HepG2 (cell line): Measurements from ENCODE around the gene PLK5. TPM values are rescaled to one million over a fixed set of nuclear protein-coding genes. Genes with fewer than 3 reads are reported as not detected.

Experiments used
- ATAC-seq: fragments of 200-7000 bp; cut with Tn5 transposase; 3 replicates; pipeline ENCODE4 v1.9.1; 2020; ENCODE audit warnings: mild to moderate bottlenecking, moderate library complexity
- BruUV-seq: library from RNA; stranded (reverse); fragments of 400-500 nt; replicated peaks from 2 replicates; lab custom pipeline; 2021; lab: Mats Ljungman, UMichigan
- CTCF ChIA-PET: fragments of 300-600 bp; formaldehyde crosslinking; extraction: SDS; loops from one replicate; lab custom pipeline; 2021; ENCODE audit warnings: low total read pairs, inconsistent platforms, low intra/inter-chr PET ratio; lab: Yijun Ruan, JAX
- POLR2A ChIA-PET: fragments of 350-600 bp; sonication (Branson Sonifier 250); formaldehyde crosslinking; loops from one replicate; lab custom pipeline; 2020; ENCODE audit warnings: antibody characterized with exemption, inconsistent platforms; lab: Yijun Ruan, JAX
- DNase-seq: peaks from one replicate; pipeline ENCODE4 v3.0.0-alpha.2; 2015; ENCODE audit warnings: low spot score
- FAIRE-seq: peaks from 3 replicates; lab custom pipeline; 2011; peaks lifted over from hg19 to GRCh38; lab: Jason Lieb, UNC
- H2AFZ ChIP-seq: one replicate; pipeline ENCODE4 v1.6.1; 2011; ENCODE audit warnings: low read length, inconsistent platforms
- H3K27ac ChIP-seq: fragments of 300-600 bp; 3 replicates; pipeline ENCODE4 v1.8.0; 2011; ENCODE audit warnings: mixed run types, mild to moderate bottlenecking, mixed read lengths, low read length, inconsistent platforms; ENCODE audit not compliant: insufficient read depth; ENCODE audit errors: extremely low read length
- H3K27me3 ChIP-seq, 2 experiments: fragments of 200-600 bp in 1 of 2; 2 replicates in 1 of 2; 3 replicates in 1 of 2; pipeline versions ENCODE4 v1.6.0 to v1.8.0; 2011; ENCODE audit warnings: low read length in 2 of 2, mild to moderate bottlenecking in 2 of 2, moderate library complexity in 2 of 2, inconsistent platforms in 1 of 2; ENCODE audit not compliant: insufficient read depth in 2 of 2, control insufficient read depth in 1 of 2
- H3K36me3 ChIP-seq, 2 experiments: fragments of 200-600 bp in 1 of 2; replicated peaks in 1 of 2; 2 replicates in 1 of 2; 3 replicates in 1 of 2; pipeline versions ENCODE4 v1.5.1 to v1.8.0; 2011; ENCODE audit warnings: low read length in 2 of 2, inconsistent platforms in 1 of 2; ENCODE audit not compliant: insufficient read depth in 2 of 2, control insufficient read depth in 1 of 2
- H3K4me1 ChIP-seq: 2 replicates; pipeline ENCODE4 v1.5.1; 2012; ENCODE audit warnings: low read length, inconsistent platforms; ENCODE audit not compliant: insufficient read depth
- H3K4me2 ChIP-seq: 2 replicates; pipeline ENCODE4 v1.6.0; 2011; ENCODE audit warnings: low read depth, low read length, inconsistent platforms
- H3K4me3 ChIP-seq, 3 experiments: fragments of 200-600 bp in 1 of 3; sonication (generic), shearing (Covaris generic) in 1 of 3; replicated peaks in 1 of 3; 2 replicates each; pipeline ENCODE4 v1.5.1; 2011 to 2016; ENCODE audit warnings: low read length in 3 of 3, inconsistent platforms in 2 of 3, low read depth in 2 of 3, mild to moderate bottlenecking in 2 of 3, control low read depth in 1 of 3, mixed read lengths in 1 of 3; ENCODE audit not compliant: insufficient read depth in 1 of 3
- H3K79me2 ChIP-seq: one replicate; pipeline ENCODE4 v1.6.1; 2011; ENCODE audit warnings: low read length, inconsistent platforms; ENCODE audit not compliant: insufficient read depth
- H3K9ac ChIP-seq: 2 replicates; pipeline ENCODE4 v1.6.0; 2011; ENCODE audit warnings: mild to moderate bottlenecking, low read depth, low read length, inconsistent platforms; ENCODE audit not compliant: insufficient read depth
- H3K9me3 ChIP-seq: 2 replicates; pipeline ENCODE4 v1.5.1; 2012; ENCODE audit warnings: mild to moderate bottlenecking, low read length
- H4K20me1 ChIP-seq: 2 replicates; pipeline ENCODE4 v1.6.0; 2011; ENCODE audit warnings: inconsistent platforms, mild to moderate bottlenecking, low read length, moderate library complexity; ENCODE audit not compliant: insufficient read depth
- BRF2 ChIP-seq: sonication (generic); formaldehyde crosslinking; IDR thresholded peaks from 2 replicates; pipeline ENCODE4 v1.8.1; 2022; ENCODE audit warnings: mild to moderate bottlenecking, missing genetic modification reagents
- CC2D1A ChIP-seq: sonication (generic); formaldehyde crosslinking; IDR thresholded peaks from 2 replicates; pipeline ENCODE4 v1.8.1; 2023; ENCODE audit warnings: mild to moderate bottlenecking, missing genetic modification reagents
- FOXO1 ChIP-seq: sonication (generic); formaldehyde crosslinking; IDR thresholded peaks from 2 replicates; pipeline ENCODE4 v1.4.0; 2020; ENCODE audit warnings: missing genetic modification reagents
- HOMEZ ChIP-seq: IDR thresholded peaks from 2 replicates; pipeline ENCODE4 v1.6.1; 2016; ENCODE audit warnings: low read depth
- MIXL1 ChIP-seq: IDR thresholded peaks from 2 replicates; pipeline ENCODE4 v1.6.1; 2016
- MYPOP ChIP-seq: sonication (generic); formaldehyde crosslinking; IDR thresholded peaks from 2 replicates; pipeline ENCODE4 v1.8.1; 2023; ENCODE audit warnings: mild to moderate bottlenecking, moderate library complexity, missing genetic modification reagents
- PBX3 ChIP-seq: sonication (generic); formaldehyde crosslinking; IDR thresholded peaks from 2 replicates; pipeline ENCODE4 v1.8.1; 2023; ENCODE audit warnings: missing genetic modification reagents, inconsistent platforms, borderline replicate concordance
- SKIL ChIP-seq: sonication (generic); formaldehyde crosslinking; IDR thresholded peaks from 2 replicates; pipeline ENCODE4 v1.8.0; 2022; ENCODE audit warnings: missing genetic modification reagents, mild to moderate bottlenecking, moderate library complexity, borderline replicate concordance
- TEAD3 ChIP-seq: optimal IDR thresholded peaks from 2 replicates; pipeline ENCODE3; 2016; ENCODE audit warnings: borderline replicate concordance
- ZNF30 ChIP-seq: sonication (generic); formaldehyde crosslinking; IDR thresholded peaks from 2 replicates; pipeline ENCODE4 v1.5.0; 2020; ENCODE audit warnings: mild to moderate bottlenecking, missing genetic modification reagents
- ZNF337 ChIP-seq: sonication (generic); formaldehyde crosslinking; IDR thresholded peaks from 2 replicates; pipeline ENCODE4 v1.5.1; 2020; ENCODE audit warnings: missing genetic modification reagents, low read depth, mild to moderate bottlenecking, borderline replicate concordance
- ZNF766 ChIP-seq: sonication (generic); formaldehyde crosslinking; IDR thresholded peaks from 2 replicates; pipeline ENCODE4 v1.5.0; 2020; ENCODE audit warnings: missing genetic modification reagents, borderline replicate concordance
- ZNF781 ChIP-seq: sonication (generic); formaldehyde crosslinking; IDR thresholded peaks from 2 replicates; pipeline ENCODE4 v1.5.1; 2020; ENCODE audit warnings: borderline replicate concordance, mild to moderate bottlenecking, missing genetic modification reagents; ENCODE audit errors: not compliant biosample characterization
- WGBS: methylation state at CpG from one replicate; pipeline ENCODE4 v1.1.6; 2017; ENCODE audit warnings: low lambda C conversion rate; 5-methylcytosine and 5-hydroxymethylcytosine counted together
- in situ Hi-C: cut with HindIII; loops from 2 replicates; pipeline ENCODE4 v1.10.0; 2017; ENCODE audit warnings: low pct_unique_long_range_greater_than_20kb; ENCODE audit not compliant: extremely low pct_ligation_motif_present
- intact Hi-C: fragments of 100-400 bp; cut with micrococcal nuclease; formaldehyde crosslinking; loops from one replicate; pipeline ENCODE4 v1.10.0; 2022; ENCODE audit not compliant: unreplicated experiment
- polyA plus RNA-seq, 8 experiments: library from polyadenylated mRNA; depleted of rRNA in 3 of 8; stranded (reverse) in 7 of 8; unstranded in 1 of 8; fragments of >200 nt; fragmentation: Illumina TruSeq in 4 of 8; extraction: Trizol in 4 of 8; gene quantifications; 2 replicates each; pipeline versions ENCODE4 v1.2.1 to v1.2.3, GENCODE V29; 2011 to 2016; ENCODE audit warnings: low read depth in 4 of 8, missing spikeins in 1 of 8, mixed read lengths in 1 of 8; ENCODE audit not compliant: insufficient read depth in 1 of 8
- total RNA-seq, 5 experiments: library from RNA; depleted of rRNA; stranded (reverse); fragments of >200 nt; fragmentation: Illumina TruSeq; extraction: Trizol; gene quantifications; 2 replicates each; pipeline ENCODE4 v1.2.3, GENCODE V29; 2016; ENCODE audit warnings: low read depth in 1 of 5

The PLK5 gene
- total and polyA plus RNA-seq, 2 of the 13 experiments (the other 11 are each of a cell fraction or from before 2014, with no cell fraction given), result not detected

GRCh38 chr19:1569997-1570396 lies 46.1 kb downstream of the PLK5 start (continued):
- no peak for TF ChIP-seq PBX3 (CRISPR knock-in tag)
- TF ChIP-seq ZNF30 (CRISPR knock-in tag), result no peak
- TF ChIP-seq ZNF337 (CRISPR knock-in tag), result no peak
- TF ChIP-seq CC2D1A (CRISPR knock-in tag), result no peak
- TF ChIP-seq TEAD3 (CRISPR knock-in tag), result no peak
- no peak for TF ChIP-seq MYPOP (CRISPR knock-in tag)
- no peak for TF ChIP-seq FOXO1 (CRISPR knock-in tag)
- no peak for TF ChIP-seq BRF2 (CRISPR knock-in tag)

GRCh38 chr19:1570836-1571235 lies 47.0 kb downstream of the PLK5 start:
- DNase-seq (no peak), FAIRE-seq (no peak), ATAC-seq (no peak)
- H3K4me3 ChIP-seq, result no peak overlapping the region
- no peaks in the 10 kb centered on the region for H3K9me3 ChIP-seq
- 50% methylated on average over 7 of the region's 13 CpGs for WGBS
- H4K20me1 ChIP-seq, result 0 out of 2 replicates have a peak, but pooled peaks cover 4% of the 10 kb centered on the region
- H3K36me3 ChIP-seq, result no peaks in the 10 kb centered on the region
- no peak overlapping the region for H3K27ac ChIP-seq
- no peak overlapping the region for H3K9ac ChIP-seq
- no peak overlapping the region for H3K4me2 ChIP-seq
- H3K4me1 ChIP-seq, result peaks cover 27% of the 10 kb centered on the region
- POLR2A ChIA-PET, result interaction anchor here (1.1 kb wide), 1 partner anchor 20 kb away, joined by 3 read pairs; no protein-coding TSS in a partner anchor
- no TSS peak for BruUV-seq
- peaks cover 0 to 8% of the 10 kb centered on the region in 2 experiments; a peak in 2 of 5 replicates for H3K27me3 ChIP-seq
- CTCF ChIA-PET, result no interaction called here
- intact Hi-C loops (no loop called here), in situ Hi-C loops (no loop called here)
- no peak overlapping the region for H2AFZ ChIP-seq
- H3K79me2 ChIP-seq, result peaks cover 5% of the 10 kb centered on the region
- TF ChIP-seq SKIL (CRISPR knock-in tag), result no peak
- no peak for TF ChIP-seq ZNF766 (CRISPR knock-in tag)
- no peak for TF ChIP-seq HOMEZ (CRISPR knock-in tag)
- no peak for TF ChIP-seq ZNF781
- no peak for TF ChIP-seq MIXL1
